NK-92 (cell line): ENCODE data around the gene CACNA1G.

ENCODE experiments used
- DNase-seq: peaks from one replicate; lab custom pipeline; 2025; ENCODE audit not compliant: unreplicated experiment; lab: John Stamatoyannopoulos, UW

The CACNA1G gene

DNA sequence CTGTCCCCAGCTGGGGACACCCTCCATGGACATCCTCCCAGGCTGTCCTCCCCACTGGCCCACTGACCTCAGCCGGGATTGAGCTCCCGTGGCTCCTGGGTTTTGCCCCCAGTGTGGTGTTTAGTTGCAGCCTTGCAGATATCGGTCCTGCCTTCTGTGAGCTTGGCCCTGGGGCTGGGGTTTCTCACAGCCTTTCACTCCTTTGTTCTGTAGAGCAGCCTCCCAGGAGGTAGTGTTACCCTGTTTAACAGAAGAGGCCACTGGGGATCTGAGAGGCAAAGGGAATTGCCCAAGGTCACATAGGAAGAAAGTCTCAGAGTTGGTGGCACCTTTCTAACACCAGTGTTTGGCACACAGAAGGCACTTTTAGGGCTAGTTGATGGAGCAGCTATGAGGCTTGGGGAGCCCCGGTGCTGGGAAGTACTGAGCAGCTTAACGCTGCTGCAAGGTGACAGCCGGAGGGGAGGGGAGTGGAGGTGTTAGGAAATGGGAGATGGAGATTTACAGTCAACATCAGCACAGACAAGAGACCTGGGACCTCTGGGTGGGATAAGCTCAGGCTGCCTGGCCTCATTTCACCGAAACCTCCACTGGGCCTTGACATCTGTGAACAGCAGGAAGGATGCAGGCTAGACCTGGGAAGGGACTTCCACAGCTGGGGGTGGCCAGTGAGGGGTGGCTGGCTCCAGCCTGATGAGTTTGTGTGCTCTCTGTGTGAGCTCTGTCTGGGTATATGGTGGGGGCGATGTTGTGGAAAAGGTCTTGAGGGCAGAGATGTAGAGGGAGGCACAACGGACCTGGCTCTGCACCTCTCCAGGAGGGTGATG, 26.1 kb downstream of the CACNA1G start:
- no peak for DNase-seq

- DNase-seq, result no peak
Measured at GRCh38 chr17:50587571-50587970, 27.1 kb downstream of the CACNA1G start.

- no peak for DNase-seq
Measured at GRCh38 chr17:50588391-50589049, 28.0 kb downstream of the CACNA1G start.

- DNase-seq, result no peak
Measured at GRCh38 chr17:50589095-50589705, 28.7 kb downstream of the CACNA1G start.

DNA sequence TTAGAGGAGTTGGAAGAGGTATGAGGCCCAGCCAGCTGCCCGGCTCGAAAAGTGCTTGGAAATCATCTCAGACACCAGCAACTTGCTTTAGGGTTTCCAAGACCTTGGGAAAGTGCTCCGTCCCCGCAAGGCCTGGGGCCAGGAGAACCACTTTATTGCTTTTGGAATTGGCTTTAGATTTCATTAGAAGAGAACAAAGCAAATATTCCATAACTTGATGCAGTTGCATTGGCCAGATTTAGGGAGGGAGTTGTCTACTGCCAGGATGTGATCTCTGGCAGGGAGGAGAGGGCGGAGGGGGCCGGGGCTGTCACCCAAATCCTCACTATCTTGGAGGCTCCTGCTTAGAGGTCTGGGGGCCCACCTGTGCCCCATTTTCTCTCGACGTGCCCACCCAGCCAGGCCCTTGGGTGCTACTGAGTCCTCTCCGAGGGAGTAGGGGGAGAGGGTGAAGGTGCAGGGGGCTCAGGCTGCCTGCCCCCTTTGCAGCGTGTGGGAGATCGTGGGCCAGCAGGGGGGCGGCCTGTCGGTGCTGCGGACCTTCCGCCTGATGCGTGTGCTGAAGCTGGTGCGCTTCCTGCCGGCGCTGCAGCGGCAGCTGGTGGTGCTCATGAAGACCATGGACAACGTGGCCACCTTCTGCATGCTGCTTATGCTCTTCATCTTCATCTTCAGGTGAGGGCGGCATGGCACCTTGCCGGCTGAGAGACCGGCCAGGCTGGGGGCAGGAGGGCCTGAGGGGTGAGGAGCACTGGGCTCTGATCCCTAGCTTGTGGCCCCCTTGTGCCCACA, 30.6 kb downstream of the CACNA1G start:
- DNase-seq, result no peak

DNA sequence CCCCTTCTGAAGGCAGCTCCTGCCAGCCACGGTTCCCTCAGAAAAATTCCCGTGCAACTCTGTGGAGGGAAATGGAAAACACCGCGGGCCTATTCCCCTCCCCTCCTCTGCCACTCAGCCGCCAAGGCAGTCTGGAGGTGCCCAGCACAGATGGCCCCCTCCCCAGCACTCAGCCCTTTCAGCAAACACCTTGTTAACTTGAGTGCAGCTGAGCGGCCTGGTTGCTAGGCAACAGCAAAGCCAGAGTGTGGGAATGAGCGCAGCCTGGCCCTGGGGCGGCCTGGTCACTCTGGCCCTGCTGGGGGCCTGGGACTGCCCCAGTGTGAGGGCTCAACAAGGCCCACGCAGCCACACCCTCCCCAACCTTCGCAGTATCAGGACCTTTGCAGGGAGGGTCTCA, 32.8 kb downstream of the CACNA1G start:
- no peak for DNase-seq

DNA sequence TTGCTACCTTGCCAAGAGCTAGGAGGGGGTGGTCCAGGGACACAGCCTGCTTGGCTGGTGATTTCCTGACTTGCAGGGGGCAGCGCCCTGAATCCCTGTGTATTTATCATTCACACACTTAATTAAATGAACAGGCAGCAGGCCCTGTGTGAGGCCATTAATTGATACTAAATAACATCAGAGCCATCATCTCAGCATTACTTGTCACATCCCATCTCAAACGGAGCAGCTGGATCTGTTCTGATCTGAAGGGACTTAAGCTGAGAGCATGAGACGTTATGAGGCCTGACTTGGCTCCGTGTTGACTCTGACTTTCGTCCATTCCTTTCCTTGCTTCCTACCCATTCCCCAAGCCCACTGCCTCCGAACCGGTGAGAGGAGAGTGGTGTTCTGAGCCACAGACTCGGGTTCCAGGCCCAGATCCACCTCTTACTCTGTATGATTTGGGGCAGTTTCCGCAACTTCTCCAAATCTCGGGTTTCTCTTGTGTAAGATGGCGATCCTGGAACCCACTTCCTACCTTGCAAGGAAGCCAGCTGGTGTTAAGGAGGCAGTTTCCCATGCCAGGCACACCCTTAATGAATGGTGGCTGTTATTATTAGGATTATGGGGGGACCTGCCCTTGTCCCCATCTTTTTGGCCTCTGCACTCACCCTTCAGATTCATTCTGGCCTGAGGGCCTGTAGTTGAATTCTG, 33.8 kb downstream of the CACNA1G start:
- DNase-seq, result no peak

DNA sequence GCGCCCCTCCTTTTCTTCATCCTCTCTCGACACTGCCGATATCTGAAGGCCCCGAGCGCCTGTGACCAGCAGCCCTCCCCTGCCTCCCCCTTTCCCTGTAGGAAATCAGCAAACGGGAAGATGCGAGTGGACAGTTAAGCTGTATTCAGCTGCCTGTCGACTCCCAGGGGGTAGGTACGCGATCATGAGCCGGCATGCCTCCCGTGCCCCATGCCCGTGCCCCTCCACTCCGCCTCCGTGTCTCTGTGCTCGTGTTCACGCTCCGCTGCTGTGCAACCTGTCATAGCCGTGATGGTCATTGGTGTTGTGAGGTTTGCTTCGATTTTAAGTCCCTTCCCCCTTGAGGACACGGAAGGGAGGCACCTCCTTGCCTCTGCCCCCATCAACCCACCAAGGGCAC, 34.4 kb downstream of the CACNA1G start:
- DNase-seq, result no peak

GRCh38 chr17:50596191-50597037, 35.9 kb downstream of the CACNA1G start:
- no peak for DNase-seq

DNA sequence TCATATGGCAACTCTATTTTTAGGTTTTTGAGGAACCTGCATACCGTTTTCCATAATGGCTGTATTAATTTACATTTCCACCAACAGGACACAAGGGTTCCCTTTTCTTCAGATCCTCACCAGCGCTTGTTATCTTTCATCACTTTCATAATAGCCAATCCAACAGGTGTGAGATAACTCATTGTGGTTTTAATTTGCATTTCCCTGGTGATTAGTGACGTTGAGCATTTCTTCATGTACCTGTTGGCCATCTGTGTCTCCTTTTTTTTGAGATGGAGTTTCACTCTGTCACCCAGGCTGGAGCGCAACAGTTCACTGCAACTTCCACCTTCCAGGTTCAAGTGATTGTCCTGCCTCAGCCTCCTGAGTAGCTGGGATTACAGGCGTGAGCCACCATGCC, 38.0 kb downstream of the CACNA1G start:
- no peak for DNase-seq

GRCh38 chr17:50599606-50600005, 39.1 kb downstream of the CACNA1G start:
- no peak for DNase-seq

GRCh38 chr17:50601823-50602375, 41.4 kb downstream of the CACNA1G start:
- no peak for DNase-seq

- no peak for DNase-seq
Measured at GRCh38 chr17:50602836-50603235, 42.3 kb downstream of the CACNA1G start.

GRCh38 chr17:50603340-50603739, 42.8 kb downstream of the CACNA1G start:
- DNase-seq, result no peak

GRCh38 chr17:50604513-50604912, 44.0 kb downstream of the CACNA1G start:
- DNase-seq, result no peak

- no peak for DNase-seq
Measured at GRCh38 chr17:50605429-50605828, 44.9 kb downstream of the CACNA1G start.

DNA sequence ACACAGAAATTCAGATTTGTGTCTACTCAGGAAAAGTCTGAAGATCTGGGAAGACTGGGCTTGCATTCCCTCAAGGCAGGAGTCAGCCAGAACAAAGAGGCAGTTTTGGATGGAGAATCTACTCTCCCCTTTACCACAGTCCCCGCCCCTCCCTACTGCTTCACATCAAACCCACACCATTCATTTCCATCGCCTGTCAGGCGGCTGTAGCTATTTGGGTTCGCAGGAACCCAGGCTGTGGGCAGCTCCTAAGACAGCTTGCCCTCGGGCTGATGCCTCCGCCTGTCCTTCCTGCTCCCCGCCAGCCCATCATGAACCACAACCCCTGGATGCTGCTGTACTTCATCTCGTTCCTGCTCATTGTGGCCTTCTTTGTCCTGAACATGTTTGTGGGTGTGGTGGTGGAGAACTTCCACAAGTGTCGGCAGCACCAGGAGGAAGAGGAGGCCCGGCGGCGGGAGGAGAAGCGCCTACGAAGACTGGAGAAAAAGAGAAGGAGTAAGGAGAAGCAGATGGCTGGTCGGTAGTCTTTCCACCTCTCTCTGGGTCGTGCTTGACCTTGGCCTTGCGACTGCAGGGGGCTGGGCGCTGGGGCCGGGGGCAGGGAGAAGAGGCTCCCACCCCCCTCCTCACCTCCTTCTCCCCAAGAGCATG, 47.1 kb downstream of the CACNA1G start:
- no peak for DNase-seq

DNA sequence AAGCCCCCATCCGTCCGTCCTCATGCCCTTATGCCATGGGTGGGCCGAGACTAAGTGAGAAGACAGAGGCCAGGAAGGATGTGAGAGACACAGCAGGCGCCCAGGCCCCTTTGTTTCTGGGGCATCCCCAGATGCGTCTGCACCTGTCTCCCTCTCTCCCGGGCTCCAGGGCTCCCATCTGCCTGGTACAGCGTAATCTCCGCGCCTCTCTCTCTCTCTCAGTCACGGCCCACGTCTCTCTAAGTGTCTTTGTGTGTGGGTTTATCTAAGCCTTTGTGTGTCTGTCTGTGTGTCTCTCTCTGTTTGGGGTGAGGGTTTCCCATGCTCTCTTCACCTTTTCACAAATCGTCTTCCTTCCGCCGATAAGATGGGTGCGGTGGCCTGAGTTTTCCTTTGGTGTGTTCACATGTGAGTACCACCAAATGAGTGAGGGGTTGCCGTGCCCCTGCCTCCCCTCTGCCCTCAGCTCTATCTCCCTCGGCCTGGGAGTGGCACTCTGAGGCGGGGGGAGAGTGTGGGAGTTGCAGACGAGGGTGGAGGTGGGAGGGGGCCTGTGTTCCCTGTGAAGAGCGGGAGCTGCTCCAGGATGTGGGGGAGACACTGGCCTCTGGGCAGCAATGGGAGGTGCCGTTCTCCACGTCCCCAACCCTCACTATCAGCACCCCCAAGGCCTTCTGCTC, 48.3 kb downstream of the CACNA1G start:
- DNase-seq, result no peak
